HCT116 (cell line): Measurements from ENCODE around the gene RECK. TPM values are rescaled to one million over a fixed set of nuclear protein-coding genes. Genes with fewer than 3 reads are reported as not detected.

Experiments used
- CBX3 ChIP-seq: IDR thresholded peaks from 2 replicates; pipeline ENCODE4 v1.6.1; 2012; ENCODE audit warnings: low read depth
- CEBPB ChIP-seq: IDR thresholded peaks from 2 replicates; pipeline ENCODE4 v1.6.1; 2012; ENCODE audit warnings: low read depth
- CTCF ChIP-seq, 3 experiments: fragments of 200-600 bp in 1 of 3; sonication (generic) in 1 of 3; IDR thresholded peaks in 2 of 3; conservative IDR thresholded peaks in 1 of 3; 2 replicates each; pipeline ENCODE4 v1.5.1; 2012 to 2017; ENCODE audit warnings: low read depth in 2 of 3, low read length in 2 of 3, antibody characterized with exemption in 1 of 3, borderline replicate concordance in 1 of 3, control low read depth in 1 of 3, mild to moderate bottlenecking in 1 of 3, mixed read lengths in 1 of 3, mixed run types in 1 of 3, moderate library complexity in 1 of 3; ENCODE audit not compliant: insufficient read depth in 1 of 3
- POLR2A ChIP-seq: IDR thresholded peaks from 2 replicates; pipeline ENCODE4 v1.7.0; 2011; ENCODE audit warnings: borderline replicate concordance; ENCODE audit not compliant: insufficient read depth, insufficient read length; ENCODE audit errors: extremely low read depth
- RAD21 ChIP-seq: IDR thresholded peaks from 2 replicates; pipeline ENCODE4 v1.6.1; 2012; ENCODE audit warnings: low read depth, mild to moderate bottlenecking
- REST ChIP-seq: IDR thresholded peaks from 2 replicates; pipeline ENCODE4 v1.6.1; 2012; ENCODE audit warnings: low read depth
- SIN3A ChIP-seq: IDR thresholded peaks from 2 replicates; pipeline ENCODE4 v1.6.1; 2012; ENCODE audit warnings: low read depth
- SP1 ChIP-seq: IDR thresholded peaks from 2 replicates; pipeline ENCODE4 v1.6.1; 2012; ENCODE audit warnings: low read depth
- SRF ChIP-seq: IDR thresholded peaks from 2 replicates; pipeline ENCODE4 v1.6.1; 2012; ENCODE audit warnings: low read depth
- YY1 ChIP-seq: IDR thresholded peaks from 2 replicates; pipeline ENCODE4 v1.6.1; 2011; ENCODE audit warnings: low read length, low read depth, moderate library complexity, mild to moderate bottlenecking; ENCODE audit not compliant: insufficient replicate concordance; ENCODE audit errors: extremely low read depth
- ZFX ChIP-seq: fragments of 450-650 bp; IDR thresholded peaks from 2 replicates; pipeline ENCODE4 v1.6.1; 2017
- total RNA-seq: library from RNA; stranded (reverse); gene quantifications from one replicate; pipeline ENCODE4 v1.2.1, GENCODE V29; 2021; ENCODE audit not compliant: unreplicated experiment

The RECK gene
- total RNA-seq, 1 experiment from 2014 or later = 3.8 TPM

GRCh38 chr9:36092014-36092413 lies 55.3 kb downstream of the RECK start (continued):
- no peak for TF ChIP-seq REST
- no peak for TF ChIP-seq CBX3
- no peak for TF ChIP-seq ZFX
- no peak for TF ChIP-seq SRF
- TF ChIP-seq CEBPB = no peak
- no peak for TF ChIP-seq POLR2A
- TF ChIP-seq SP1 = no peak
- no peak for TF ChIP-seq CTCF (IDR thresholded peaks at IDR 0.05 in 2 of 3, conservative IDR thresholded peaks at IDR 0.05 in 1 of 3; ENCODE audit: borderline replicate concordance in 1 of 3, insufficient read depth in 1 of 3, low read depth in 2 of 3, low read length in 2 of 3)
- no peak for TF ChIP-seq YY1
- no peak for TF ChIP-seq SIN3A
- TF ChIP-seq RAD21 = no peak
- TF ChIP-seq, all 23 proteins: peak for 0
